SK-N-SH (cell line): ENCODE measurements around the gene SEC23IP. TPM values are rescaled to one million over a fixed set of nuclear protein-coding genes. Genes with fewer than 3 reads are reported as not detected.

Experiments
- CTCF ChIA-PET: fragments of 300-600, 350-600 bp; formaldehyde crosslinking; extraction: SDS; loops from one replicate; lab custom pipeline; 2021; lab: Yijun Ruan, JAX
- POLR2A ChIA-PET: fragments of 350-600 bp; sonication (Branson Sonifier 250); formaldehyde crosslinking; extraction: SDS; loops from one replicate; lab custom pipeline; 2020; ENCODE audit warnings: antibody characterized with exemption, inconsistent platforms; lab: Yijun Ruan, JAX
- DNase-seq: peaks from one replicate; pipeline ENCODE4 v3.0.0; 2012
- H2AFZ ChIP-seq: fragments of 200-600 bp; sonication (generic); 2 replicates; pipeline ENCODE4 v1.8.1; 2016; ENCODE audit warnings: antibody characterized with exemption, mild to moderate bottlenecking, low read depth
- H3F3A ChIP-seq: fragments of 200-600 bp; sonication (generic); replicated peaks from 2 replicates; pipeline ENCODE3; 2016; ENCODE audit warnings: antibody characterized with exemption, mild to moderate bottlenecking; ENCODE audit not compliant: insufficient read depth
- H3K27ac ChIP-seq, 2 experiments: fragments of 200-500 bp in 1 of 2; fragments of 200-600 bp in 1 of 2; sonication (Bioruptor generic) in 1 of 2; sonication (generic), shearing (Covaris generic) in 1 of 2; 2 replicates each; pipeline versions ENCODE4 v1.5.1 to v1.6.1; 2014 to 2016; ENCODE audit warnings: low read depth in 2 of 2, inconsistent platforms in 1 of 2, low read length in 1 of 2, mild to moderate bottlenecking in 1 of 2, mixed read lengths in 1 of 2
- H3K27me3 ChIP-seq: fragments of 200-600 bp; sonication (generic), shearing (Covaris generic); 2 replicates; pipeline ENCODE4 v1.6.1; 2016; ENCODE audit warnings: mixed run types; ENCODE audit not compliant: insufficient read depth
- H3K36me3 ChIP-seq, 2 experiments: fragments of 200-500 bp in 1 of 2; fragments of 200-600 bp in 1 of 2; sonication (Bioruptor generic) in 1 of 2; sonication (generic) in 1 of 2; replicated peaks in 1 of 2; 2 replicates each; pipeline versions ENCODE3 to v1.5.1; 2014 to 2016; ENCODE audit warnings: low read length in 1 of 2, mild to moderate bottlenecking in 1 of 2; ENCODE audit not compliant: insufficient read depth in 2 of 2, control insufficient read depth in 1 of 2
- H3K4me1 ChIP-seq, 2 experiments: fragments of 200-500 bp in 1 of 2; fragments of 200-600 bp in 1 of 2; sonication (Bioruptor generic) in 1 of 2; sonication (generic), shearing (Covaris generic) in 1 of 2; 2 replicates each; pipeline versions ENCODE4 v1.5.1 to v1.6.1; 2014 to 2016; ENCODE audit warnings: low read depth in 1 of 2, low read length in 1 of 2, mixed run types in 1 of 2; ENCODE audit not compliant: insufficient read depth in 2 of 2, control insufficient read depth in 1 of 2
- H3K4me2 ChIP-seq: fragments of 200-600 bp; sonication (generic), shearing (Covaris generic); 2 replicates; pipeline ENCODE4 v1.6.1; 2017; ENCODE audit warnings: mixed run types
- H3K4me3 ChIP-seq, 2 experiments: fragments of 200-500 bp in 1 of 2; fragments of 200-600 bp in 1 of 2; sonication (Bioruptor generic) in 1 of 2; sonication (generic), shearing (Covaris generic) in 1 of 2; 2 replicates each; pipeline versions ENCODE4 v1.5.1 to v1.8.1; 2014 to 2016; ENCODE audit warnings: low read depth in 2 of 2, inconsistent platforms in 1 of 2, low read length in 1 of 2, mild to moderate bottlenecking in 1 of 2, mixed read lengths in 1 of 2, moderate library complexity in 1 of 2
- H3K79me2 ChIP-seq: fragments of 200-600 bp; sonication (generic); 2 replicates; pipeline ENCODE4 v1.8.1; 2017; ENCODE audit warnings: mild to moderate bottlenecking; ENCODE audit not compliant: insufficient read depth
- H3K9ac ChIP-seq: fragments of 200-600 bp; sonication (generic); 2 replicates; pipeline ENCODE4 v1.6.1; 2017; ENCODE audit warnings: mixed run types
- H3K9me2 ChIP-seq: fragments of 200-600 bp; sonication (generic); 2 replicates; pipeline ENCODE4 v1.6.1; 2017; ENCODE audit warnings: mixed run types
- H3K9me3 ChIP-seq: fragments of 200-600 bp; sonication (generic); 2 replicates; pipeline ENCODE4 v1.6.1; 2017; ENCODE audit warnings: mixed run types, mild to moderate bottlenecking, moderate library complexity
- H4K20me1 ChIP-seq: fragments of 200-600 bp; sonication (generic); 2 replicates; pipeline ENCODE4 v1.6.1; 2017; ENCODE audit warnings: mild to moderate bottlenecking, mixed run types; ENCODE audit not compliant: insufficient read depth
- CTCF ChIP-seq: fragments of 200-600 bp; sonication (generic); IDR thresholded peaks from 2 replicates; pipeline ENCODE4 v1.6.1; 2017; ENCODE audit warnings: antibody characterized with exemption, mild to moderate bottlenecking, moderate library complexity
- EP300 ChIP-seq, 2 experiments: IDR thresholded peaks; 2 replicates each; pipeline versions ENCODE4 v1.4.0 to v1.6.1; 2012; ENCODE audit warnings: borderline replicate concordance in 1 of 2, low read depth in 1 of 2, low read length in 1 of 2
- EZH2phosphoT487 ChIP-seq: fragments of 200-600 bp; sonication (generic); IDR thresholded peaks from 2 replicates; pipeline ENCODE4 v1.6.1; 2017; ENCODE audit warnings: low read depth, mixed run types, mild to moderate bottlenecking, antibody characterized with exemption, moderate library complexity, borderline replicate concordance
- FOSL2 ChIP-seq: IDR thresholded peaks from 2 replicates; pipeline ENCODE4 v1.4.0; 2012; ENCODE audit warnings: low read depth, mild to moderate bottlenecking, moderate library complexity, borderline replicate concordance
- IRF3 ChIP-seq: fragments of 150-350 bp; IDR thresholded peaks from 2 replicates; pipeline ENCODE4 v1.6.1; 2016; ENCODE audit warnings: mild to moderate bottlenecking, low read depth, low read length
- NRF1 ChIP-seq: IDR thresholded peaks from 2 replicates; pipeline ENCODE4 v1.6.1; 2012; ENCODE audit warnings: low read depth, mild to moderate bottlenecking, low read length
- YY1 ChIP-seq: IDR thresholded peaks from 2 replicates; pipeline ENCODE4 v1.4.0; 2012; ENCODE audit warnings: low read depth, mild to moderate bottlenecking
- ZBTB33 ChIP-seq: IDR thresholded peaks from 2 replicates; pipeline ENCODE4 v1.4.0; 2012; ENCODE audit warnings: low read depth, borderline replicate concordance
- WGBS: methylation state at CpG from one replicate; pipeline ENCODE4 v1.1.6; 2017; ENCODE audit warnings: low lambda C conversion rate; 5-methylcytosine and 5-hydroxymethylcytosine counted together
- polyA plus RNA-seq, 3 experiments: library from polyadenylated mRNA; depleted of rRNA; stranded (reverse); fragments of >200 nt; gene quantifications; 2 replicates each; pipeline ENCODE4 v1.2.3, GENCODE V29; 2012
- TF ChIP-seq, protein P1 (sequence below): IDR thresholded peaks from 2 replicates; pipeline ENCODE4; 2012

Gene SEC23IP
- polyA plus RNA-seq, 1 of the 3 experiments (the other 2 are of a cell fraction): 23.8 TPM

DNA sequence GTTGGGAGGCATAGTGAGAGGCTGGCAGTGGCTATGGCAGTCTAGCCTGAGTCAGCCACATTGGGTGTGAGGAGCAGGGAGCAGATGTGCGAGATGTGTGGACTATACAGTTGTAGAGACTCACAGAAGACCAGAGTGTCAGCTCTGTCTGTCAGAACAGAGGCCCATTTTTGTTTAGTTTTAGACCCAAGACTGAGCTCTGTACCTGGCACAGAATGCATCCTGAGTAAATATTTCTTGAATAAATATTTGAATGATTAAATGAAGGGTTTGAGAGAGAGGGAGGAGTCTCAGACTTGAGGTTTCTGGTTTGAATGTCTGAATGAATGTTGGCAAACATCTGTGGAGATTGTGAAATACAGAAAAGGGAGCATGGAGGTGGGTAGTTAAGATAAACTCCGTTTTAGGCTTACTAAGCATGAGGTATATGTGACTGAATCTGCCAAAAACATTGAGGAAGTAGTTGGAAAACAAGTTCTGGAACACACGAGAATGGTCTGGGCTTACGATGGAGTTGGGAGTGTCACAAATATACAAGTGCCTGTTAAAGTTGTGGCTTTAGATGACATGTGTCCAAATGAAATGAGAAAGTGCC, 3.6 kb downstream of the SEC23IP start:
- Histone ChIP-seq H3K4me2 (0 out of 2 replicates have a peak overlapping the region, but pooled peaks have one; percentile 16), H2AFZ (no peak overlapping the region), H3K27me3 (no peaks in the 10 kb centered on the region), H4K20me1 (peaks cover 63% of the 10 kb centered on the region), H3F3A (peaks cover 3% of the 10 kb centered on the region), H3K9me3 (no peaks in the 10 kb centered on the region), H3K9me2 (no peaks in the 10 kb centered on the region), H3K27ac (no peak overlapping the region), H3K4me1 (peaks cover 0 to 28% of the 10 kb centered on the region in 2 experiments; a peak in 3 of 4 replicates), H3K36me3 (peaks cover 17 to 22% of the 10 kb centered on the region in 2 experiments), H3K79me2 (peaks cover 97% of the 10 kb centered on the region), H3K4me3 (no peak overlapping the region), H3K9ac (no peak overlapping the region)
- TF ChIP-seq YY1 (no peak), EP300 (IDR thresholded peaks at IDR 0.05; ENCODE audit: borderline replicate concordance in 1 of 2, low read depth in 1 of 2, low read length in 1 of 2) (no peak), CTCF (no peak), EZH2phosphoT487 (no peak), FOSL2 (no peak), NRF1 (no peak), ZBTB33 (no peak), IRF3 (no peak)
- TF ChIP-seq, protein P1, sequence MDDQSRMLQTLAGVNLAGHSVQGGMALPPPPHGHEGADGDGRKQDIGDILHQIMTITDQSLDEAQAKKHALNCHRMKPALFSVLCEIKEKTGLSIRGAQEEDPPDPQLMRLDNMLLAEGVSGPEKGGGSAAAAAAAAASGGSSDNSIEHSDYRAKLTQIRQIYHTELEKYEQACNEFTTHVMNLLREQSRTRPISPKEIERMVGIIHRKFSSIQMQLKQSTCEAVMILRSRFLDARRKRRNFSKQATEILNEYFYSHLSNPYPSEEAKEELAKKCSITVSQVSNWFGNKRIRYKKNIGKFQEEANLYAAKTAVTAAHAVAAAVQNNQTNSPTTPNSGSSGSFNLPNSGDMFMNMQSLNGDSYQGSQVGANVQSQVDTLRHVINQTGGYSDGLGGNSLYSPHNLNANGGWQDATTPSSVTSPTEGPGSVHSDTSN: no peak
- WGBS: 67% methylated on average over 4 of the region's 4 CpGs
- ChIA-PET POLR2A (interaction anchor here (1.4 kb wide), 1 partner anchor 24 kb away, joined by 9 read pairs; the partner anchor contains the start of gene MCMBP), CTCF (interaction anchor here (0.9 kb wide), 1 partner anchor 142 kb away, joined by 3 read pairs; no protein-coding TSS in a partner anchor)
- DNase-seq: no peak
